ENCODE results near the gene LGR4. TPM values are rescaled to one million over a fixed set of nuclear protein-coding genes. Genes with fewer than 3 reads are reported as not detected.
A peak's percentile ranks its signal among the peaks of the same experiment; 100 is the strongest.
"Not testable (repeated sequence)": the region's sequence is repeated elsewhere in the genome, so short reads cannot be mapped to it uniquely, and the experiment has no call there.

Gene LGR4
- 22.8 TPM for total RNA-seq

- ATAC-seq = peak; percentile 90
These were observed at the start of gene LGR4 for GRCh38 chr11:27472398-27473016. LGR4 (minus strand) TSS chr11:27472790; CDS start chr11:27472302, 488 bp downstream.

- ATAC-seq = no peak
These were observed 47.6 kb upstream of the LGR4 start for GRCh38 chr11:27520226-27520625.

GRCh38 chr11:27518518-27518917, 45.9 kb upstream of the LGR4 start:
- ATAC-seq = no peak

- ATAC-seq = not testable (repeated sequence)
These were observed 44.9 kb upstream of the LGR4 start for GRCh38 chr11:27517490-27517889.

- no peak for ATAC-seq
These were observed 42.0 kb upstream of the LGR4 start for GRCh38 chr11:27514558-27514957.

- ATAC-seq = no peak
These were observed 41.5 kb upstream of the LGR4 start for GRCh38 chr11:27514076-27514475.

- ATAC-seq = no peak
These were observed 40.8 kb upstream of the LGR4 start for GRCh38 chr11:27513389-27513788.

GRCh38 chr11:27512238-27512637, 39.6 kb upstream of the LGR4 start:
- no peak for ATAC-seq

GRCh38 chr11:27509908-27510307, 37.3 kb upstream of the LGR4 start:
- ATAC-seq = no peak

- no peak for ATAC-seq
These were observed 35.1 kb upstream of the LGR4 start for GRCh38 chr11:27507557-27508322.

- ATAC-seq = peak; percentile 99
These were observed 33.9 kb upstream of the LGR4 start, which contains the start of gene LIN7C for GRCh38 chr11:27506200-27507182. LIN7C (minus strand) TSS chr11:27506769; CDS start chr11:27506752, 17 bp downstream.

GRCh38 chr11:27505781-27506180, 33.2 kb upstream of the LGR4 start:
- no peak for ATAC-seq

- ATAC-seq = no peak
These were observed 31.6 kb upstream of the LGR4 start for GRCh38 chr11:27504205-27504604.

GRCh38 chr11:27501100-27501499, 28.5 kb upstream of the LGR4 start:
- no peak for ATAC-seq

GRCh38 chr11:27497911-27498310, 25.3 kb upstream of the LGR4 start:
- ATAC-seq = no peak

GRCh38 chr11:27497284-27497866, 24.8 kb upstream of the LGR4 start:
- no peak for ATAC-seq

- no peak for ATAC-seq
These were observed 23.9 kb upstream of the LGR4 start for GRCh38 chr11:27496461-27496860.

- no peak for ATAC-seq
These were observed 23.2 kb upstream of the LGR4 start for GRCh38 chr11:27495710-27496300.

GRCh38 chr11:27489092-27489491, 16.5 kb upstream of the LGR4 start:
- no peak for ATAC-seq

GRCh38 chr11:27487706-27488105, 15.1 kb upstream of the LGR4 start:
- no peak for ATAC-seq

GRCh38 chr11:27485930-27486773, 13.6 kb upstream of the LGR4 start:
- ATAC-seq = peak; percentile 53
